GM18909 (cell line): ENCODE results near the gene WRAP53.

ENCODE experiments used
- ATAC-seq: cut with Tn5 transposase; IDR thresholded peaks from one replicate; pipeline ENCODE4 v1.9.1; 2021; ENCODE audit warnings: mild to moderate bottlenecking; ENCODE audit not compliant: unreplicated experiment, poor library complexity

WRAP53 gene

DNA sequence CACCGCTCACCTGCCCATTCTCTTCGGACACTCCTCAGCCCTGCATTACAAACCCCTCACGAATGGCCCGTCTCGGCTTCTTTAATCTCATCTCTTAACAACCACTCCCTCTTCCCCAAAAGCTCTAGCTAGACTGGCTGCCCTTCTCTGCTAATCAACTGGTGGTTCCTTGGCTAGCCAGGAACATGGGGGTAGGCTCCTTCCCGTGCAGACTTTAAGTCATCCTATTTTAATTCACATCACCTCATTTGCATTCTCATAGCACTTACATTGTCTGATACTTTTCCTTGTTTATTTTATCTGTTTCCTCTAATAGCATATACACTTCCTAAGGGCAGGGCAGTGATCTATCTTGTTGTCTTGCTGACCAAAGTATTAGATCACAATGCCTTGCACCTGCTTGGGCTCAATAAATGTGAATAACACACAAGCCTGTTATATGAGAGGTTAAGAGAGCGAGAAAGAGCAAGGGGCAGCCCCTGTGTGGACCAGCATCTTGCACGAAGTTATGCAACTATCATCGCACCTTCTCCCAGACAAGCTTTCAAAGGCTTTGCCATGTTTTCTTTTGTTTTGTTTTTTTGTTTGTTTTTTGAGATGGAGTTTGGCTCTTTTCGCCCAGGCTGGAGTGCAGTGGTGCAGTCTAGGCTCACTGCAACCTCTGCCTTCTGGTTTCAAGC, 10.7 kb upstream of the WRAP53 start:
- ATAC-seq: no peak

- ATAC-seq: no peak
Measured at GRCh38 chr17:7684851-7685532, 3.3 kb upstream of the WRAP53 start.

- ATAC-seq: peak; percentile 56
Measured at GRCh38 chr17:7685533-7686221, 2.6 kb upstream of the WRAP53 start.

DNA sequence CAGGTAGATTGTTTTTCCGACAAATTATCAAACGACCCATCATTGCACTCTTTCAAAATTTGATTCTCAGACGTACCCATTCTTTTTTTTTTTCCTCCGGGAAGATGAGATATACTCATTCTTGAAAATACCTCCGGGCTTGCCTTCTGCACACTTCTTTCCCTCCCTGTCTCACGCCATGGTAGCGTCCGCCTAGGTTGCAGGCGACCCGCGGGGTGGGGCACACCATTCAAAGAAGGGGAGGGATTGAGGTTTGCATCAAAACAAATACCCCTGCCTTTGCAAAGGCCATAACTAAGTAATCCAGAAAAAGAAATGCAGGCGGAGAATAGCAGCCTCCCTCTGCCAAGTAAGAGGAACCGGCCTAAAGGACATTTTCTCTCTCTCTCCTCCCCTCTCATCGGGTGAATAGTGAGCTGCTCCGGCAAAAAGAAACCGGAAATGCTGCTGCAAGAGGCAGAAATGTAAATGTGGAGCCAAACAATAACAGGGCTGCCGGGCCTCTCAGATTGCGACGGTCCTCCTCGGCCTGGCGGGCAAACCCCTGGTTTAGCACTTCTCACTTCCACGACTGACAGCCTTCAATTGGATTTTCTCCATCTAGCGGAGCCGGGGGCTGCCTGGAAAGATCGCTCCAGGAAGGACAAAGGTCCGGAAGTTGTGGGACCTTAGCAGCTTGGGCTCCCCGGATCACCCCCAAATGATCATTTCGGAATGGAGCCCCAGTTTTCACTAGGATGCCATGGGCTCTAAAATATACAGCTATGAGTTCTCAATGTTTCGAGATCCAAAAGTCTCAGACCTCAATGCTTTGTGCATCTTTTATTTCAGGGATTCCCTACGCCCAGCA, 1.8 kb upstream of the WRAP53 start:
- peak; percentile 60 for ATAC-seq

DNA sequence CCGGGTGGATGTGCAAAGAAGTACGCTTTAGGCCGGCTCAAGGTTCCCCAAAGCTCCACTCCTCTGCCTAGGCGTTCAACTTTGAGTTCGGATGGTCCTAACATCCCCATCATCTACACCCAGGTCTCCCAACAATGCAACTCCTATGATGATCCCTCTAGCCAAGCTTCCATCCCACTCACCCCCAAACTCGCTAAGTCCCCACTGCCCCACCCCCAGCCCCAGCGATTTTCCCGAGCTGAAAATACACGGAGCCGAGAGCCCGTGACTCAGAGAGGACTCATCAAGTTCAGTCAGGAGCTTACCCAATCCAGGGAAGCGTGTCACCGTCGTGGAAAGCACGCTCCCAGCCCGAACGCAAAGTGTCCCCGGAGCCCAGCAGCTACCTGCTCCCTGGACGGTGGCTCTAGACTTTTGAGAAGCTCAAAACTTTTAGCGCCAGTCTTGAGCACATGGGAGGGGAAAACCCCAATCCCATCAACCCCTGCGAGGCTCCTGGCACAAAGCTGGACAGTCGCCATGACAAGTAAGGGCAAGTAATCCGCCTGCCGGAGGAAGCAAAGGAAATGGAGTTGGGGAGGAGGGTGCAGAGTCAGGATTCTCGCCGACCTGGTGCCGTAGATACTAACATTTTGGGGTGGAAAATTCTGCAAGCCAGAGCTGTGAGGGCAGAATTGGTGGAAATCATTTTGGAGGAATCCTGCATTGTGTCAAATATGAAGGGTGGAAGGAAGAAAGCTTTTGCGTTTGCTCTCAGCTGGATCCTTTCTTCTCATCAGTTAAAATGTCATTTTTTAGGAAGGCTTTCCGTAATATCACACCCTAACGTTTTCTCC, 987 bp upstream of the WRAP53 start, which contains the start of gene TP53:
TP53 (minus strand) TSS at position 419 of the 836 bp plus-strand sequence. CDS start 10,896 bp downstream, outside the sequence.
- peak; percentile 39 for ATAC-seq

DNA sequence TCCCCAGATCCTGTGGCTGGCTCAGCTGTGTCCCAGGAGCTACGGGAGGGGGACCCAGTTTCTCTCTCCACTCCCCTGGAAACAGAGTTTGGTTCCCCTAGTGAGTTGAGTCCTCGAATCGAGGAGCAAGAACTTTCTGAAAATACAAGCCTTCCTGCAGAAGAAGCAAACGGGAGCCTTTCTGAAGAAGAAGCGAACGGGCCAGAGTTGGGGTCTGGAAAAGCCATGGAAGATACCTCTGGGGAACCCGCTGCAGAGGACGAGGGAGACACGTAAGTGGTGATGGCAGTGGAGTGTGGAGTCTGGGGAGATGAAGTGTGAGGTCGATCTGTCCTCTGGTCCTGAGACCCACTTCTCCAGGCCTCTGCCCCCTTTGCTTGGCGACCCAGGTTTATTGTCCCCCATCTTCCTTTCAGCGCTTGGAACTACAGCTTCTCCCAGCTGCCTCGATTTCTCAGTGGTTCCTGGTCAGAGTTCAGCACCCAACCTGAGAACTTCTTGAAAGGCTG, 585 bp downstream of the WRAP53 start:
- no peak for ATAC-seq

- ATAC-seq: no peak
Measured at GRCh38 chr17:7695586-7695985, 7.3 kb downstream of the WRAP53 start.

DNA sequence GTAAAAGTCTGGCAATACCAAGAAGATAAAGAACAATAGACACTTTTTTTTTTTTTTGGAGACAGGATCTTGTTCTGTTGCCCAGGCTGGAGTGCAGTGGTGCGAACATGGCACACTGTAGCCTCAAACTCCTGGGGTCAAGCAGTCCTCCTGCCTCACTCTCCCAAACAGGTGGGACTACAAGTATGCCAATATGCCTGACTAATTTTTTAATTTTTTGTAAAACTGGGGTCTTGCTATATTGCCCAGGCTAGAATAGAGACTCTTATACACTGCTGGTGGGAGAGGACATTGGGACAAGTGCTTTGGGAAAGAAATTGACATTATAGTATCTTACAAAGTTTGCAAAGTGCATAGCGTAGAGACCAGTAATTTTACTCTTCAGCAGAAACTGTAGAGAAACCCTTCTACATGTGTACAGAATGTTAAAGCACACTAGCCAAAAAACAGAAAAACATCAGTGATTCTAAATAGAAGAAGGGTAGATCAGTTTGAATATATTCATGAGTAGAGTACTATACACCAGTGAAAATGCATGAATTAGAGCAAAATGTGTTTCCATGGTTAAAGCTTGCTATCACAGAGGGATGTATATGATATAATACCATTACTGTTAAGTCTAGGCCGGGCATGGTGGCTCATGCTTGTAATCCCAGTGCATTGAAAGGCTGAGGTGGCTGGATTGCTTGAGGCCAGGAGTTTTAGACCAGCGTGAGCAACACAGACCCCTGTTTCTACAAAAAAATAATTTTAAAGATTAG, 9.7 kb downstream of the WRAP53 start:
- ATAC-seq: no peak

DNA sequence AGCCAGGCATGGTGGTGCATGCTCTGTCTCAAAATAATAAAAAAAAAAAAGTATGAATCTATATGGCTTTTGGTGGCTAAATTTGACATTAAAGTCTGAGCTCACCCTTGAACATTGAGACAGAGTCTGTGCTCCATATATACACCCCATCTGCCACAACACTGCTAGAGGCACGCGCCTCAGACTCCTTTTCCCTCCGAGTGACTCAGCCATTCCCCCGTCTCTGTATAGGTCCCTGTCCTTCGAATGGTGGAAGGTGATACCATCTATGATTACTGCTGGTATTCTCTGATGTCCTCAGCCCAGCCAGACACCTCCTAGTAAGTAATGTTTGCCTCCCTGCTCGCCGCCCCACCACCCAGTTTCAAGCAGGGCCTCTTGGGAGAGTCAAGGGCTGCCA, 12.2 kb downstream of the WRAP53 start:
- ATAC-seq: no peak

DNA sequence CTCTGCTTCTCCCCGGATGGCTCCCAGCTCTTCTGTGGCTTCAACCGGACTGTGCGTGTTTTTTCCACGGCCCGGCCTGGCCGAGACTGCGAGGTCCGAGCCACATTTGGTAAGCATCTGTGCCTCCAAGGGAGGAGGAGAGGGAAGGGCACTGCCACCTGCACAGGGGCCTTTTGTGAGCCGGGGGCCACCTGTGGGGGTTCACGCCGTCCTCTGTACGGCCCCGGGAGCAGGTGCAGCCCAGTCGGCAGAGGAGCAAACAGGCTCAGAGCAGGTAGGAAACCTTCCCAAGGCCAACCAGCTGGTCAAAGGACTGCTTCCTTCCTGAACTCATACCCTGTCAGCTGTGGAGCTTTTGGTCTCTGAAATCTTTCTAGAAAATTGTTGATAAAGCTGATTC, 13.4 kb downstream of the WRAP53 start:
- no peak for ATAC-seq

- ATAC-seq: no peak
Measured at GRCh38 chr17:7702776-7703175, 14.5 kb downstream of the WRAP53 start.

DNA sequence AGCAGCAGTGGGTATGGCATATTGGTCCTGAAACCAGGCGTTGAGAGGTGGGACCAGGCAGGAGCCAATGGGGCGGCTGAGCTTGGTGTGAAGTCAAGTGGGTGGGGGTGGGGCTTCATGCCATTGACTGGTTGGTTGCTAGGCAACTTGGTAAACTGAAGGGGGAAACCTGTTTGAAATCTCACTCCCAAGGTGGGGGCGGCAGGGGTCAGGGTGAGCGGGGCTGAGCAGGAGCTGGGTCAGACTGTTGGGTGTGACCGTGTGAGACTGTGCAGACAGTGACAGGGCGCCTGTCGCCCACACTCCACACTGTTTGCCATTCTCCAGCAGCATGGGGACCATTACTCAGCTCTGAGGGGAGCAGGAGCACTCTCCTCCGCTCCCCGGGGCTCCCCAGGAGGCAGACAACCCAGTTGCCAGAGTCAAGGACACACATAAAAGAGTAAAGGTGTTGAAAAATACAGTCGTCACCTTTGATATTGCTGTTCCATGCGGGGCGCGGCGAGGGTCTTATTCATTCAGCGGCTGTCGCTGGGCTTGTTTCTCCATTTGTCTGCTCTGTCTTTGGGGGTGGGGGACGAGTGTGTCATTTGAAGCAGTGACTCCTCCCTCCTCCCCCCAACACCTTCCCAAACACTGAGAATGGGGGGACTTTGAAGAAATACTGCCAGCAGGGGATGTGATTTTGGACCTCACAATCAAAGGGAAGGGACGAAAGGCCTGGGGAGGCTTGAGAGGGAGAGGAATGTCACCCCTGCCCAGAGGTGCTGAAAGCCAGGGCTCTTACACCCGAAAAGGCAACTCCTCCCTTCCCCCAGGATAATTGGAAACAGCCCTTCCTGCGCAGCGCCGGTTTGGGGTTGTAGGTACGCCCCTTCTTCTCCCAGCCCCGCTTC, 15.6 kb downstream of the WRAP53 start:
- no peak for ATAC-seq

DNA sequence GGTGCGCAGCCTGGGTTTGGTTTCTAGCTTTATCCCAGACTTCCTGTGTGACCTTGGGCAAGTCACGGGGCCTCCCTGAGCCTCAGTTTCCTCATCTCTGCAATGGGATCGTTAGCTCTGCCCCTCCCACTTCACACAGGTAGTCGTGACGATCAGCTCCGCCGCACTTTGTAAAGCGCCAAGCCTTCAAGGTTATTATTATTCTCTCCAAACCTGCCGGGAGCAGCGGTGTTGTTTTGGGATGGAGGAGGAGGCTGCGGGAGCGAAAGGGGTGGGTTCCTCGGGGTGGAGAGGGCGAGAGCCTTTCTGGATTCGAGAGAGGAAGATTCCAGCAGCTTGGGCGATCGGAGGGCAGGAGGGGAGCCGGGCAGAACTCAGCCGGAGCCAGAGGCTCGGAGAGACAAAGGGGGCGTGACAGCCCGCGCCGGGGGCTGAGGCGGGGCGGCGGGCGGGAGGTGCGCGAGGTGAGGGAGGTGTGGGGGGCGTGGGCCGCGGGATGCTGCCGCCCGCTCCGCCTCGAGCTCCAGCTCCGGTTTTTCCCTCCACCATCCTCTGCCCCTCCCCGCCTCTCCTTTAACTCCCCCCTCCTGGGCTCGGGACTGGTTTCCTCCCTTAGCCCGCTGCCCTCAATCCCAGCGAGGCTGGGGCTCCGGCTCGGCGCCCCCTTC, 16.5 kb downstream of the WRAP53 start, which contains the start of gene EFNB3:
EFNB3 (plus strand) TSS at position 602 of the 668 bp plus-strand sequence. CDS start 397 bp downstream, outside the sequence.
- no peak for ATAC-seq

- no peak for ATAC-seq
Measured at GRCh38 chr17:7705269-7706255, 17.3 kb downstream of the WRAP53 start.

DNA sequence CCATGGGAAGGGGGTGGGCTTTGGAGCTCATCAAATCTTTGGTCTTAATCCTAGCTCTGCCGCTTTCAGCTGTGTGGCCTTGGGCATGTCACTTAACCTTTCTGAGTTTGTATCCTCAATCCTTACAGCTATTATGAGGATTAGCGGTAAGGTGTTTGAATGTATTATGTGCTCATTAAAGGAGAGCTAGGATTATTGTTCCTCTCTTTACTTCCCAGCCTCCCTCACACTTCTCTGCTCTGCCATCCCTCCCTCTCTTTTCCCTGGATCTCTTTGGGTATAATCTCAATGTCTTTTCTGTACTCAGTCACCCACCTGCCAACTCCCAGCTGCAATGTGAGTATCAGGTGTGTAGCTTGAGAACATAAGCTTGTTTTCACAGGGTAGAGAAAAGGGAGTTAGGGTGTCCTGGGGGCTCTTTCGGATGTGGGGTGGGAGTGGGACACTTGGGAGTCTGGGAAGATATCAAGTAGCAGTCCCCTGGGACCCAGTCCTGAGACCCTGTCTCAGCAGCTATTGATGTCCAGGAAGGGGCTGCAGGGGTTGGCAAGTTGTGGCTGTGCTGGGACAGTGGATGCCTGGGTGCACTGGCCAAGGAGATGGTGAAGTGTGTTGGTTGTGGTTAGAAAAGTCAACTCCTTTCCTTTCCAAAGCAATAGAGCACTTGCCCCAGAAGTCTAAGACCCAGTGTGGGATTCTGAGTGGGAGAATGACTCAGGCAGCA, 18.5 kb downstream of the WRAP53 start:
- ATAC-seq: no peak
